Left renal cortex interstitium (tissue), 4 donors: ENCODE measurements around the gene MSMB. TPM values are rescaled to one million over a fixed set of nuclear protein-coding genes. Genes with fewer than 3 reads are reported as not detected.

ENCODE experiments used
- DNase-seq, 4 donors: peaks; one replicate each; pipeline ENCODE4 v3.0.0-alpha.2; 2013; ENCODE audit warnings: low read depth in 4 of 4, low spot score in 2 of 4, missing footprints in 1 of 4
- polyA plus RNA-seq, 4 donors: library from polyadenylated mRNA; unstranded; fragments of 120-200 nt; gene quantifications; one replicate each; pipeline ENCODE4 v1.2.1, GENCODE V29; 2013; ENCODE audit not compliant: insufficient read length in 4 of 4

MSMB gene
- polyA plus RNA-seq, 4 donors = not detected

GRCh38 chr10:46035923-46036849 is 9.9 kb downstream of the MSMB start:
- DNase-seq = no peak

GRCh38 chr10:46033602-46034011 is 12.5 kb downstream of the MSMB start:
- no peak for DNase-seq

GRCh38 chr10:46031648-46032532 is 14.2 kb downstream of the MSMB start:
- DNase-seq = no peak

GRCh38 chr10:46030091-46030937 is 15.8 kb downstream of the MSMB start, which contains the start of gene NCOA4:
TSS of gene NCOA4 (minus strand) at chr10:46030623. CDS start at chr10:46016680, 13,943 bp downstream.
- peak; percentile 94 to 97 (median 96) for DNase-seq

- no peak for DNase-seq
Observed at GRCh38 chr10:46029461-46030030, 16.5 kb downstream of the MSMB start.

GRCh38 chr10:46028584-46029460 is 17.2 kb downstream of the MSMB start:
- no peak for DNase-seq

GRCh38 chr10:46026106-46026505 is 20.0 kb downstream of the MSMB start:
- no peak for DNase-seq

- DNase-seq = no peak
Observed at GRCh38 chr10:46025406-46025805, 20.7 kb downstream of the MSMB start.

GRCh38 chr10:46024948-46025347 is 21.1 kb downstream of the MSMB start:
- no peak for DNase-seq

- DNase-seq = peak in 3 of 4 donors; percentile 31 to 76 (median 61)
Observed at GRCh38 chr10:46022978-46023702, 22.9 kb downstream of the MSMB start.

- DNase-seq = no peak
Observed at GRCh38 chr10:46020344-46020657, 25.8 kb downstream of the MSMB start.

GRCh38 chr10:46019569-46020343 is 26.3 kb downstream of the MSMB start:
- DNase-seq = no peak

GRCh38 chr10:46019177-46019528 is 26.9 kb downstream of the MSMB start:
- no peak for DNase-seq

- DNase-seq = no peak
Observed at GRCh38 chr10:46018453-46019176, 27.5 kb downstream of the MSMB start.

GRCh38 chr10:46017733-46018132 is 28.3 kb downstream of the MSMB start:
- no peak for DNase-seq

GRCh38 chr10:46016811-46017210 is 29.3 kb downstream of the MSMB start:
- no peak for DNase-seq

GRCh38 chr10:46016190-46016589 is 29.9 kb downstream of the MSMB start:
- DNase-seq = no peak
